ENCODE data around the gene ZNF217.
"Not testable (repeated sequence)": the region's sequence is repeated elsewhere in the genome, so short reads cannot be mapped to it uniquely, and the experiment has no call there.

Gene ZNF217

DNA sequence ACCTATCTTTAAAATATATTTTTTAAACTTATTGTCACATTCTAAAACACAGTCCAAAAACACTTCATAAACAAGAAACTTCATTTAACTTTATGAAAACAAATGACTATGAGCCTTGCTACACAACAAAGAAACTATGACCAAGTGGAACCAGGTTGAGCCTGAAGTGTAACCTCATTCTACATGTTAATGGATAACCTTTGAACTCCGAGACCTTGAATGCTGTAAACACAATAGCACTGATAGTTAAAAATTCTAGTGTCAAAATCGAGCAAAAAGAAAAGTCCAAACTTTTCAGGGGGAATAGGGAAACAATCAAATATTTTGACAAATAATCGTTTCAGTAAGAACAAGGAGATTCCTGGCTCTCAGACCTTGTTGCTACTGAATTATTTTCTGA lies 2.1 kb upstream of the ZNF217 start:
- Mint-ChIP-seq H3K4me3 (peak overlapping the region; percentile 82), H3K27ac (peak overlapping the region; percentile 91), H3K4me1 (ENCODE audit: low read depth) (peaks cover 64% of the 10 kb centered on the region)
- H3K9me3 Mint-ChIP-seq (ENCODE audit: low read depth); H3K36me3 Mint-ChIP-seq; H3K27me3 Mint-ChIP-seq: not testable (repeated sequence)

DNA sequence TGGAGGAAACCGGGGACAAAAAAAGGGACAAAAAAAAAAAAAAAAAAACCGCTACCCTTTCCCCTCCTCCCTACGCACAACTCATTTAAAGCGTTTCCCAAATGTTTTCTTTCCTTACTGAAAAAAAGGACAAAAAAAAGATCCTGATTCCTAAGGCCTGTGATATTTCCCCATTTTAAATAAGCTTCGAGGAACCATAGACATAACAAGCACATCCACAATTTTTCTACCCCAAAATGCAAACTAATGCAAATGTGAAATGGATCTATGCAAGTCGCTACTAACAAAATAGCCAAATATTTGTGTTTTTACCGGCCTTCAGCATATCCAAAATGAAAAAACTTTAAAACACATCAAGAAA lies 1.4 kb upstream of the ZNF217 start:
- H3K27ac Mint-ChIP-seq, result peak overlapping the region; percentile 93
- no peaks in the 10 kb centered on the region for H3K9me3 Mint-ChIP-seq (ENCODE audit: low read depth)
- peaks cover 66% of the 10 kb centered on the region for H3K4me1 Mint-ChIP-seq (ENCODE audit: low read depth)
- H3K4me3 Mint-ChIP-seq, result peak overlapping the region; percentile 87
- no peaks in the 10 kb centered on the region for H3K27me3 Mint-ChIP-seq
- no peaks in the 10 kb centered on the region for H3K36me3 Mint-ChIP-seq

DNA sequence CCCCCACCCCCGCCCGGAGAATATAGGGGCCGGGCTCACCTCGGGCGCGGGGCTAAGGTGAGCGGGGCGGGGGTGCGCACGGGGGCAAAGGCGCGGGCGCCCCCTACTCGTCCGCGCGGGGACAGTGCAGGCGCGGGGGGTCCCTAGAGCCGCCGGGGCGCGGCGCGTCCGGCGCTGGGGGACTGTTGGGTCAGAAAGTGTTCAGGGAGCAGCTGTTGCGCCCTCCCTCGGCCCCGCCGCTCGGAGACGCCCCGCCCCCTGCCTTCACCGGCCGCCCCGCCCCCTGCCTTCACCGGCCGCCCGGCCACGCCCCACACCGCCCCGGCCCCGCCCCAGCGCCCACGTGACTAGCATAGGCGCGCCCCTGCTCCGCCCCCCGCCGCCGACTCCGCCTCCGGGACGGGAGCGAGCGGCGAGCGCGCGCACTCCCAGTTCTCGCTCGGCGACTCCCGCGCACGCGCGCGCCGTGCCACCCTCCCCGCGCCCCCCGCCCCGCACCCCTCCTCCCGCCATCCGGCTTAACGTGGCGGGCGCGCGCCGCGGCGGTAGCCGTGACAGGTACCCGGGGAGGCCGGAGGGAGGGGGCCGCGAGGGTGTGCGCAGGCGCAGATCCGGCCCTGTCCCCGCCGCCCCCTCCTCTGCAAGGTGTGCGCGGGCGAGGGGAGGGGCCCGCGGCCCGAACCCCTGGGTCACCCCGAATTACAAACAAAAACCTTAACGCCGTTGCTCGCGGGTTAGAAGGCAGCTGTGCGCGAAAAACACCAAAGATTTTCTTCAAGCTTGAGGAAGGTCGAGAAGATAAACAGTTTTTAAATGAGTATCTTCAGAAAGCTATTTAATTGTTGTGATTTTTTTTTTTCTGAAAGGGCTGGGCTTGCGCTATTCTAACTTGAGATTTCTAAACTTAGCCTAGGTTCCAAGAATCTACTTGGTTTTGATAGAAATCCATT lies 704 bp upstream of the ZNF217 start:
- Mint-ChIP-seq H3K9me3 (ENCODE audit: low read depth) (no peaks in the 10 kb centered on the region), H3K36me3 (no peaks in the 10 kb centered on the region), H3K27ac (peak overlapping the region; percentile 93), H3K27me3 (no peaks in the 10 kb centered on the region), H3K4me1 (ENCODE audit: low read depth) (peaks cover 66% of the 10 kb centered on the region), H3K4me3 (peak overlapping the region; percentile 87)

DNA sequence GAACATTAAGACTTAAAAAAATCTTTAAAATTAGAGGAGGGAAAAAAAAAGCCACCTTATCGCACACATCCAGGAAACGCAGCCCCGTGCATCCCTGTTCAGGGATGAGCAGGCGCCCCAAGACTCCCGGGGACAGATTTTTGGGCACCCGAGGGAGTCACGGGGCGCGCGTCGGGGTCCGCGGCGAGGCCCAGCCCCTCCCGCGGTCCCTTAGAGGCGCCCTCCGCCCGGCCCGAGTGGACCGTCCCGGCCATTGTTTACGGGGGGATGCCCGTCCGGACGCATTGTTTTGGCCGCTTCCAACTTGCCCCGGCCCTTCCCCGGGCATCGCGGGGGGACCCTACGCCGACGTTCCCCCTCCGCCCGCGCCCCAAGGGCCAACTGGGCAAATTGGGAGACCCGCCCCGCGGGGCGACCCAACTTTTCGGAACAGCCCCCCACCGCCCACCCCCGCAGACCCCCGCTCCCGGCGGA lies 610 bp downstream of the ZNF217 start:
- no peaks in the 10 kb centered on the region for H3K36me3 Mint-ChIP-seq
- peak overlapping the region; percentile 100 for H3K27ac Mint-ChIP-seq
- peaks cover 62% of the 10 kb centered on the region for H3K4me1 Mint-ChIP-seq (ENCODE audit: low read depth)
- no peaks in the 10 kb centered on the region for H3K9me3 Mint-ChIP-seq (ENCODE audit: low read depth)
- no peaks in the 10 kb centered on the region for H3K27me3 Mint-ChIP-seq
- peak overlapping the region; percentile 98 for H3K4me3 Mint-ChIP-seq

DNA sequence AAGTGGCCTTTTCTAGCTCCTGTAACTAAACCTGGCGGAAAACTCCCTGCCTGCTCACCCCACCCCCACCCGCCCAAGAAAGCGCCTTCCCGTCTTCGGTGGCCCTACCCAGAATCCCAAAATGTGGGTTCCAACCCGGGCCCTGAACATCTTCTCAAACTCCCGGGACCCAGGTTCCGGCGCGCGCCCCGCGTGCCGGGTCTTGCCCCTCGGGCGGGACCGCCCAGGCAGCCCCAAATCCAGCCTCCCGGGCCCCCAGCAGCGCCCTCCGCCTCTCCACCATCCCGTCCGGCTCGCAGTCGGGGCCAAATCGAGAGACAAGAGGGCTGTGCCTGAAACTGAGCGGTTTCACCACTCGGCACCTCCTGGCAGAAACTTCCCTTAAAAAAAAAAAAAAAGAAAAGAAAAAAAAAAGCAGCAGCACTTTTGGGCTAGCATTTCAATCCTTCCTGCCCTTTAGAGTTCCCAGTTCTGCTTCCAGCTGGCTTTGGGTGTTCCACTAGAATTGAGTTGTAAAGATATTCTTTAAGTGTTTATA lies 1.1 kb downstream of the ZNF217 start:
- H3K4me1 Mint-ChIP-seq (ENCODE audit: low read depth), result peaks cover 57% of the 10 kb centered on the region
- peak overlapping the region; percentile 100 for H3K27ac Mint-ChIP-seq
- H3K9me3 Mint-ChIP-seq (ENCODE audit: low read depth); H3K27me3 Mint-ChIP-seq; H3K36me3 Mint-ChIP-seq: not testable (repeated sequence)
- peak overlapping the region; percentile 98 for H3K4me3 Mint-ChIP-seq

DNA sequence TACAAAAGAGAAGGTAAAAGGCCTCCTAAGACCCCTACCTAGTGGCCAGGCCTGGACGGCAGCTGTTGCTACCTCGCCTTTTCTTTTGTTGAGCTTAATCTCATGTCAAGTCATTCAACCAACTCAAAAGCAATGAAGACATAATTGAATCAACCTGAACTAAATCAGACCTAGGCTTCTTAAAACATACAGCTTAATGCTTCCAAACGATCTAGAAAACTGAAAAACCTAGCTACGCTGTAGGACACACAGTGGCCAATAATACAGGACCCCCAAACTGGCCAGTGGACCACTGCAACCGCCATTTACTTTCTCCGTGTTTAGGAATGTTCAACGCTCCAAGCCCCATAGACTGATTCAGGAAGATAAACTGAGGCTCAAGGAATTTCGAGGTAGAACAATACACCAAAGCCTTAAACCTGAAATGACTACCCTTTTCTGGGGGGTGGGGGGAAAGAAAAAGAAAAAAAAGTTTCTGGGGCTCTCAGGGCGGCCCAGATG lies 1.6 kb downstream of the ZNF217 start:
- H3K36me3 Mint-ChIP-seq; H3K9me3 Mint-ChIP-seq (ENCODE audit: low read depth); H3K27me3 Mint-ChIP-seq: not testable (repeated sequence)
- peak overlapping the region; percentile 98 for H3K4me3 Mint-ChIP-seq
- peaks cover 58% of the 10 kb centered on the region for H3K4me1 Mint-ChIP-seq (ENCODE audit: low read depth)
- peak overlapping the region; percentile 100 for H3K27ac Mint-ChIP-seq

DNA sequence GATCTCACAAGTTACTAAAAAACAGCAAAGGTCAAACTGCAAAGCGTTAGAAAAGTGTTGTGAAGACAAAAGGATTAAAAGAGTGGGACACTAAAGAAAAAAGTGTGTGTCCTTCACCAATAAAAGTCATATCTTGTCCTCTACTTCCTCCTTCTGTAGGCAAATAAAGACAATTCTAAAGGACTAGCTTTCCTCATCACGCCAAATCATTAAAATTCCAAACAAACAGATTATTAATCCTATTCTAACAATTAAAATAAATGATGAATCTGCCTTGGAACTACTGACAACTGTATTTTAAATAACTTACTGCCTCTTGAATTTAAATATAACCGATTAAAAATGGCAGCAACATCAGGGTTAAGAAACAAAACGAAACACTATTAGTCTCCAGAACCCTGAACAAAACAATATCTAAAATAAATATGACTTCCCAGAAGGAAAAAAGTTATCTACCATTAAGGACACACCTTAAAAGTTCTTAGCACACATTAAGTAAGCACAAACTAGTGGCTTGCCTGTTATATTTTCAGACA lies 2.4 kb downstream of the ZNF217 start:
- Mint-ChIP-seq H3K27ac (peak overlapping the region; percentile 100), H3K4me1 (ENCODE audit: low read depth) (peaks cover 58% of the 10 kb centered on the region), H3K4me3 (peak overlapping the region; percentile 98)
- H3K9me3 Mint-ChIP-seq (ENCODE audit: low read depth); H3K36me3 Mint-ChIP-seq; H3K27me3 Mint-ChIP-seq: not testable (repeated sequence)

DNA sequence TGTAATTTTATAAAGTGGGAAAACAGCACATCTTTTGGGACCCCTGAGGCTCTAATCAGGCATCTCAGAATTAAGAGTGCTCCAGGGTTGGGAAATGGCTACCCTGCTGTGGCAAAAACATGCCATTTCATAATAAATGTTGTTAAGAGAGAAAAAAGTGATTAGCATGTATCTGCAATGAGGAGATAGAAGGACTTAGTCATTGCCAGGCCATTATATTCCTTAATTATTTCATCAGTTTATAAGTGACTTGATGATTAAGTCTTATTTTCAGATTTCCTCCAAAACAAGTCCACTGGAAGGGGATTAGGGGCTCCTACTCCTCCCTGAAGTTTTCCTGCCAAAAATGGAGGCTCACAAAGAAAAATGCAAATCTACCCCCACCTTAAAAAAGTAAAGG lies 3.0 kb downstream of the ZNF217 start:
- peak overlapping the region; percentile 100 for H3K27ac Mint-ChIP-seq
- H3K27me3 Mint-ChIP-seq; H3K36me3 Mint-ChIP-seq; H3K9me3 Mint-ChIP-seq (ENCODE audit: low read depth): not testable (repeated sequence)
- H3K4me3 Mint-ChIP-seq, result peak overlapping the region; percentile 98
- peaks cover 58% of the 10 kb centered on the region for H3K4me1 Mint-ChIP-seq (ENCODE audit: low read depth)

DNA sequence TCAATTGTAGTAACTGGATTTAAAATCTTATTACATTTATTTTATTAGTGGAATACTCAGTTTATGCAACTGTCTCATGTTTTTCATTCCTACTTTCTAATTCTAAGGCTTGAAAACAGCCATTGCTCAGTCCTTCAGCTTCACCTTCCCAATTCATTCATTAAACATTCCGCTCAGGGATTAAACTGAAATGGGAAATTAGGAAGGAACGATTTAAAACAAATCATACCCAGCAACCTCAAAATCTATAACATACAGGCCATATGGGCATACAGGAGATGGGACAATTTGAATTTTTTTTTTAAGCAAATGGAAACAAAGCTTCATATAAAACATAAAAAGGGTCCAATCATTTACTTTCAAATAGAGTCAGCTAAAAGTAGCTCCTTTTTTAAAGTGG lies 3.5 kb downstream of the ZNF217 start:
- H3K36me3 Mint-ChIP-seq; H3K9me3 Mint-ChIP-seq (ENCODE audit: low read depth); H3K27me3 Mint-ChIP-seq: not testable (repeated sequence)
- Mint-ChIP-seq H3K27ac (peak overlapping the region; percentile 100), H3K4me3 (peak overlapping the region; percentile 98), H3K4me1 (ENCODE audit: low read depth) (peaks cover 60% of the 10 kb centered on the region)

DNA sequence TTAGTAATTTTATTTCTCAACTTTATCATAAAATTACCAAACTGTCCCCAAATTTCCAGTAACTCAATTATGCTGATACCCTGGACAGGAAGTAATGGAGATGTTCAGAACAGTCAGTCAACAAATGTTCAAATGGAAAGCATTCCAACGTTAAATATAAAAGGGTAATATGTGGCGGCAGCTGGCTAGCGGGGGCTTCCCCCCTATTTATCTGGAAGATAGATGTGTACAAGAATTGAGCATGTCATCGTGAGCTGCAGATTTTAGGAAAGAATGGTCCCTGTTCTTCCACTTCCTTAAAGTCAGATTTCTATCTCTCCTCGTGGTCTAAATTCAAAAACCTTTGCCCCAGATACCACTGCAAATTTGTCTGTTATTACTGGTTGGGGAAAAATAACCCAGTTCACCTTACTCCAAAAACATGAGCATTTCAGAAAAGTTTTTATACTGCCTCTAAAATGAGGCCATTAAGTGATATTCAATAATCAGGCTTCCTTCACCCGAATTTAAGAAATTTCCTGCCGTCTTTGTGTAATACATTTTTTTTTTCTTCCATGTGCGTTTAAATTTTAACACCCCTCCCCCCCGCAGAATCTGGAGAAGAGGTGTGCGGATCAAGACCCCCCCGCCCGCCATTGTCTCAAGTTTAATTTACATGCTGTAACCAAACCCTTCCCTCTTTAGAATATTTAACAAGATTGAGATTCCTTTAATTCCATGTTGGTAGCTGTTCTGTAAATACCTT lies 4.1 kb downstream of the ZNF217 start:
- Mint-ChIP-seq H3K27ac (peak overlapping the region; percentile 100), H3K4me1 (ENCODE audit: low read depth) (peaks cover 60% of the 10 kb centered on the region), H3K4me3 (peak overlapping the region; percentile 98)
- H3K27me3 Mint-ChIP-seq; H3K9me3 Mint-ChIP-seq (ENCODE audit: low read depth); H3K36me3 Mint-ChIP-seq: not testable (repeated sequence)

DNA sequence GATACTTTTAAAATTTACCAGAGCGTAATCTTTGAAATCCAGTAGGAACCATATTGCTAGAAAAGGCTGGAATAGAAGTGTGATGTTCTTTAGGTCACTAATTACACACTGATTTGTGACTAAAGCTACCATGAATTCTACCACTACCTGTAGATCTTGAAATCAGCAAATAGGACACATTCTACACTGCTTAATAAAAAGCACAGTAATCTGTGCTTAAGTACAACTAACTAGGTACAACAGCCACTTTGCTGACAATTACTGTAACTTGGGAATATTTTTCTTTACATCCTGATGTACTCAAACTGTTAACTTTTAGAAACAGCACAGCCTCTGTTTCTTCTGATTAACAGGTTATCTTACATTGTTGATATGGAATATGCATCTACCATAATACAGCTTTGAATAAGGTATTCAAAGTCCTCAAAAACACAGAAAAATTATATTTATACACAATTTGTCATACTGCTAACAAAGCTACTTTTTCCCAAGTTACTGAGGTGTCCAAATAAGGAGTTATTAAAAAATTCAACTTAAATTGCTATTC lies 6.4 kb downstream of the ZNF217 start:
- not testable (repeated sequence) for H3K36me3 Mint-ChIP-seq; H3K9me3 Mint-ChIP-seq (ENCODE audit: low read depth); H3K27me3 Mint-ChIP-seq
- Mint-ChIP-seq H3K4me1 (ENCODE audit: low read depth) (peaks cover 82% of the 10 kb centered on the region), H3K27ac (peak overlapping the region; percentile 94), H3K4me3 (peak overlapping the region; percentile 90)

DNA sequence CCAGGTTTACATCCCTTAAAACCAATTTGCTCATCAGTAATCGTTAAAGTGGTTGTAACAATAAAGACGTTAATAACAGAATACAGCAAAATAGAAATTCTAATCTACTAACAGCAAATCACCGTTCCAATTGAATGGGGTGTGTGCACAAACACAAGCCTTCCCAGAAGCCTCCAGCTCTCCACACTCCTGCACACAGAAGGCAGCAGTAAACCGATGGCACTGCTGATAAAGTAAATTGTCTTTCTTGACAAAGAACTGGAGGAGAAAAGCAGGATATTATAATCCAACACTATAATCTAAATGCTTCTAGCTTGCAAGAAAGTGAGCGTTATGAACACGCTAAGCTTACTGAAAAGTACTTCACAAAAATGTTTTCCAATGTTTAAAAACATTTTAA lies 7.0 kb downstream of the ZNF217 start:
- no peaks in the 10 kb centered on the region for H3K27me3 Mint-ChIP-seq
- H3K4me3 Mint-ChIP-seq, result peak overlapping the region; percentile 90
- peaks cover 84% of the 10 kb centered on the region for H3K4me1 Mint-ChIP-seq (ENCODE audit: low read depth)
- H3K36me3 Mint-ChIP-seq, result peaks cover 9% of the 10 kb centered on the region
- H3K27ac Mint-ChIP-seq, result peak overlapping the region; percentile 94
- H3K9me3 Mint-ChIP-seq (ENCODE audit: low read depth), result no peaks in the 10 kb centered on the region

DNA sequence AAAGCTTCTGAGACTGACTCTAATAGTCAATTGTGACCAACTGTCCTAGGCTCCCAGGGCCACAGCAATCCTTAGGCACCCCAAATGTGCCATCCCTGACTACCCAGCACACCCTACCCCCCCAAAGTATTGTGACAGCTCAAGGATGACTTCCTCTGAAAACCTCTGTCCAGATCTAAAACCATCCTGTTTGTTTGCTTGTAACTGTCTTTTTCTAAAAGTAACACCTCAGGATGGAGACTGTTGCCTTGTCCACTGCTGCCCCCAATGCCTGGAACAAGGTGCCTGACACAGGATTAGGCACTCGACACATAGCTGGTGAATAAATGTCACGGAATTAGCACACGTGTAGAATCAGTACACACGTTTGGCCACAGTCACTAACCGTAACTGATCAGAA lies 7.7 kb downstream of the ZNF217 start:
- H3K36me3 Mint-ChIP-seq; H3K27me3 Mint-ChIP-seq; H3K9me3 Mint-ChIP-seq (ENCODE audit: low read depth): not testable (repeated sequence)
- Mint-ChIP-seq H3K4me3 (peak overlapping the region; percentile 90), H3K4me1 (ENCODE audit: low read depth) (peaks cover 81% of the 10 kb centered on the region), H3K27ac (peak overlapping the region; percentile 94)

DNA sequence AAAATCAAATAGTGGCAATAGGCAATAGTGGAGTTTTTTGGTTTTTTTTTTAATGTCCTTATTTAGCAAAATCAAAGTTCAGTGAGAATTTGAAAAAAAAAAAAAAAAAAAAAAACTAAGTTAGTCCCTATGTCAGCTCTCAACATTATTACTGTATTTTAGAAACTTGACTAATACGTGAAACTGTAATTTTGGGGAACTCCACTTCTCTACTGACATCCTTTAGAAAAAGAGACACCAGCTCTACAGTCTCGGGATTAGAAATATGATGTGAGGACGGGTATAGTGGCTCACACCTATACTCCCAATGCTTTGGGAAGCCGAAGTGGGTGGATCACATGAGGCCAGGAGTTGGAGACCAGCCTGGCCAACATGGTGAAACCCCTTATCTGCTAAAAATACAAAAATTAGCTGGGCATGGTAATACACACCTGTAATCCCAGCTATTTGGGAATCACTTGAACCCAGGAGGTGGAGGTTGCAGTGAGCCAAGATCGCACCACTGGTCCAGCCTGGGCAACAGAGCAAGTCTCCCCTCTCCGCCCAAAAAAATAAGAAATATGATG lies 8.6 kb downstream of the ZNF217 start:
- peak overlapping the region; percentile 90 for H3K4me3 Mint-ChIP-seq
- peaks cover 15% of the 10 kb centered on the region for H3K36me3 Mint-ChIP-seq
- H3K4me1 Mint-ChIP-seq (ENCODE audit: low read depth), result peaks cover 83% of the 10 kb centered on the region
- H3K27ac Mint-ChIP-seq, result peak overlapping the region; percentile 94
- not testable (repeated sequence) for H3K27me3 Mint-ChIP-seq; H3K9me3 Mint-ChIP-seq (ENCODE audit: low read depth)
